GM19463 (cell line): ENCODE results near the gene FAM181A.

Experiments
- ATAC-seq: cut with Tn5 transposase; IDR thresholded peaks from one replicate; pipeline ENCODE4 v1.9.1; 2021; ENCODE audit warnings: mild to moderate bottlenecking, moderate library complexity; ENCODE audit not compliant: unreplicated experiment

FAM181A gene

GRCh38 chr14:93976477-93977057 lies 49.4 kb downstream of the FAM181A start, which contains the start of gene ASB2:
Gene ASB2, minus strand, starts transcription at chr14:93976570. Its CDS starts 12,031 bp downstream, at chr14:93964539.
- ATAC-seq, result peak; percentile 7

GRCh38 chr14:93977171-93977570 lies 50.0 kb downstream of the FAM181A start:
- ATAC-seq, result no peak

- ATAC-seq, result peak; percentile 41
Measured at GRCh38 chr14:93977790-93978581, 50.8 kb downstream of the FAM181A start.

GRCh38 chr14:93978735-93979134 lies 51.6 kb downstream of the FAM181A start:
- no peak for ATAC-seq
